ENCODE results near the gene CMIP.

The CMIP gene

DNA sequence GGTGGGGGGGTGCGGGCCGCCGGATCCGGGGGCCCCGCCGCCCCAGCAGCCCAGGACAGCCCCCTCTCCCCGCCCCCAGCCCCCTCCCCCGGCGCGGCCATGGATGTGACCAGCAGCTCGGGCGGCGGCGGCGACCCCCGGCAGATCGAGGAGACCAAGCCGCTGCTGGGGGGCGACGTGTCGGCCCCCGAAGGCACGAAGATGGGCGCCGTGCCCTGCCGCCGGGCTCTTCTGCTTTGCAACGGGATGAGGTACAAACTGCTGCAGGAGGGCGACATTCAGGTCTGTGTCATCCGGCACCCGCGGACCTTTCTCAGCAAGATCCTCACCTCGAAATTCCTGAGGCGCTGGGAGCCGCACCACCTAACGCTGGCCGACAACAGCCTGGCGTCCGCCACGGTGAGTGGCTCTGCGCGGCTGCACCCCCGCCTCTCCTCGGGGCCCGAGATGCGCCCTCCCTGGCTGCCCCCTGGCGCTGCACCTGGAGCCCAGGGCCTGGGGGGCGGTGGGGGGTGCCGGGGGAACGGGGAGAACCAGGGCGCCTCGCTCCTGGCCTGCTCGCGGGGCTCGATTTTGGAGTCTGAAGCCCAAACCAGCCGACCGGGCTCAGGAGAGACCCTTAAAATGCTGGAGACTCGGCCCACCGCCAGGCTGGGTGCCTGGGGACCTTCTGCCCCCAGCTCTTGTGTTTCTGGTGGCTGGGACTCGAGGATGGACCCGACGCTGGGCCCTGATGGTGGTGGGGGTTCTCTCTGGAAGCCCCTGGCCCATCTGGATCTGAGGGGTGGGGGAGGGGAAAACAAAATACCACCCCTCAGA is 744 bp downstream of the CMIP start:
- TF ChIP-seq, protein P1, sequence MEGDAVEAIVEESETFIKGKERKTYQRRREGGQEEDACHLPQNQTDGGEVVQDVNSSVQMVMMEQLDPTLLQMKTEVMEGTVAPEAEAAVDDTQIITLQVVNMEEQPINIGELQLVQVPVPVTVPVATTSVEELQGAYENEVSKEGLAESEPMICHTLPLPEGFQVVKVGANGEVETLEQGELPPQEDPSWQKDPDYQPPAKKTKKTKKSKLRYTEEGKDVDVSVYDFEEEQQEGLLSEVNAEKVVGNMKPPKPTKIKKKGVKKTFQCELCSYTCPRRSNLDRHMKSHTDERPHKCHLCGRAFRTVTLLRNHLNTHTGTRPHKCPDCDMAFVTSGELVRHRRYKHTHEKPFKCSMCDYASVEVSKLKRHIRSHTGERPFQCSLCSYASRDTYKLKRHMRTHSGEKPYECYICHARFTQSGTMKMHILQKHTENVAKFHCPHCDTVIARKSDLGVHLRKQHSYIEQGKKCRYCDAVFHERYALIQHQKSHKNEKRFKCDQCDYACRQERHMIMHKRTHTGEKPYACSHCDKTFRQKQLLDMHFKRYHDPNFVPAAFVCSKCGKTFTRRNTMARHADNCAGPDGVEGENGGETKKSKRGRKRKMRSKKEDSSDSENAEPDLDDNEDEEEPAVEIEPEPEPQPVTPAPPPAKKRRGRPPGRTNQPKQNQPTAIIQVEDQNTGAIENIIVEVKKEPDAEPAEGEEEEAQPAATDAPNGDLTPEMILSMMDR (IDR thresholded peaks at IDR 0.05; ENCODE audit: low read depth, low read length), result no peak
- H3K4me3 ChIP-seq (ENCODE audit: low read depth, low read length), result peak overlapping the region; percentile 82

DNA sequence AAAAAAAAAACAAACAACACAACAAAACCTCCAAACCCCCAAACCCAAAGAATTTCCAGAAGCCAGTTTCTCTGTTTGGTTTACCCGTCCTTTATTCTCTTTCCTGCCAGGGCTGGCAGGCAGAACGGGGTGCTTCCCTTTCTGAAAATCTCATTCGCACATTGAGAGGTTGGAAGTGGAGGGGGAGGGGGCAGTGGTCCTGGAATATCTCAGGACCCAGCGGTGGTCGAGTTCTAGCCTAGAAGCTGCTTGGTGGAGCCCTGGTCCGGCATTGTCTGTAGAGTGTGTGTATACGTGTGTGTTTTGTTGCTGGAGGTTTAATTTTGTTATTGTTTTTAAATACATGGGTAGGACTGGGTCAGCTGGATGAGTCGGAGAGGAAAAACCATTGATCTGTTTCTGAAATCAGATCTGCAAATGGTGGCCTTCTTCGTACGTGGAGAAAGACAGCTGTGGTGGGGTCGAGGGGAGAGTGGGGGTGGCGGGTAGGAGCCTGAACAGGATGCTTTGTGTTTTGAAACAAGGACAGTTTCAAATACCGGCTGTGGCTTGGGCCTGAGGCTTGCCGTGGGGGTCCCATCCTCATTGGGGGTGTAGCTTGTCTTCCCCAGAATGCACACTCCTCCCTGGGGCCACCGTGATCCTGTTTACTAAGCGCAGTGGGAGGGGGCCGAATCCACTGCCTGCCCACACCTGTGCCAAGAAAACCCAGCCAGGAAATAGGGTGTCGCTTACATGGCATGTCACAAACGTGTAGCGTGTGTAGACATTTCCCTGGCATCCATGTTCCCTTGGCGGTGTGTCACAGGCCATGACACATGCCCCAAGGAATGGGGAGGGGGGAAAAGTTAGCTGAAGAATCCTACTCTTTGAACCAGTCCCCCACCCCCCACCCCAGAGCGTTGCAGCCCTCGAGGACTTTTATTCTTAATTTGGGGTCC is 1.6 kb downstream of the CMIP start:
- H3K4me3 ChIP-seq (ENCODE audit: low read depth, low read length), result peak overlapping the region; percentile 82
- TF ChIP-seq, protein P1 (IDR thresholded peaks at IDR 0.05; ENCODE audit: low read depth, low read length), result no peak

- H3K4me3 ChIP-seq (ENCODE audit: low read depth, low read length), result peak overlapping the region; percentile 82
- TF ChIP-seq, protein P1 (IDR thresholded peaks at IDR 0.05; ENCODE audit: low read depth, low read length), result no peak
Observed at GRCh38 chr16:81446907-81447268, 2.3 kb downstream of the CMIP start.

DNA sequence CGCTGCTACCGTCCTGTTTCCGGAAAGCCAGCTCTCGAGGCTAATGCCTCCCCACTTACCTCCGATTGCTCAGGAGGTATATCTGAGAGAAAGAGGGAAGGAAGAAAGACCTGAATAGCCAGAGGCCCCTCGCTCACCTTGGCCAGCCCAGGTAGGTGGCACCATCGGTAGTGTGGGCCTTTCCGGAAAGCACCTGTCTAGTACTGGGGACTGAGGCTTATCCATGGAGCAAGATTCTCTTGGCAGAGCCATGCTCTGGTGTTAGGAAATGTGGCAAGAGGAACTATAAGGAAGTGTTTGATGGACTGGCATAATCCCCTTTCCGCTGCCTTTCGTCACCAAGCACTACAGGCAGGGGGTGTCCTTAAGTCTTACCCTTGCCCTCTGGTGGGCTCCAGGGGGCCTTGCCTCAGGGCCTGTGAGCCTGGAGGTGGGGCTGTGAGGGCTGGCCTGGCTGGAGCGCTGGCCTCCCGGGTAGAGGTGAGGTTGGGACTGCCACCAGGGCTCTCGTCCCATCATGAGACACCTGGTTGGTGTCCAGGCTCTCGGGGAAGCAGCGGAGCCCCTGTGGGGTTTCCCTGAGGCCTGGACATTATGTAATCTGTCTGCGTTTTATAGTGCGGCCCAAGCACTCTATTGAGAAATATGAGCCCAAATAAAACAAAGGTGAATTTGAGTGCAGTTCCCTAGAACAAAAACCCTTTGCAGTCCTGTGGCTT is 2.9 kb downstream of the CMIP start:
- H3K4me3 ChIP-seq (ENCODE audit: low read depth, low read length), result no peak overlapping the region
- TF ChIP-seq, protein P1 (IDR thresholded peaks at IDR 0.05; ENCODE audit: low read depth, low read length), result no peak

GRCh38 chr16:81448154-81449131 is 3.8 kb downstream of the CMIP start:
- TF ChIP-seq, protein P1 (IDR thresholded peaks at IDR 0.05; ENCODE audit: low read depth, low read length), result no peak
- no peak overlapping the region for H3K4me3 ChIP-seq (ENCODE audit: low read depth, low read length)

DNA sequence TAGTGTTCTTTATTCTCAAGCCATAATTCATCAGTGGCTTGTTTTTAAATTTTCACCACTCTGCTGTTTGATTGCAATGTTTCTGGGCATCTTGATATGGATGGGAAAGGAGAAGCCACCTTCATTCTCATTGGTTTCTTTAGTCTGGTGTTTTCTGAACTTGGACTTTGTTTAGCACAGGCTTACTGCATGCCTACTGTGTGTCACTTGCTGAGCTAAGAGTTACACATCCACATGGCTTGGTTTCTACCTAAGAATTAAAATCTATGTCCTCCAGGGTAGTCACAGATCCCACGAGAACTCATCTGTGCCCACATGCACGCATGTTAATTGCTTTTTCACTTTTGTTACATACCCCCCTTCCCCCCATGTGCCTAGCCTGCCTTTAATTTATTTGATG is 4.6 kb downstream of the CMIP start:
- H3K4me3 ChIP-seq (ENCODE audit: low read depth, low read length), result no peak overlapping the region
- TF ChIP-seq, protein P1 (IDR thresholded peaks at IDR 0.05; ENCODE audit: low read depth, low read length), result no peak
